K562 (cell line): Measurements from ENCODE around the gene C11orf91. TPM values are rescaled to one million over a fixed set of nuclear protein-coding genes. Genes with fewer than 3 reads are reported as not detected.

Experiments
- ARID1B ChIP-seq: fragments of 450-650 bp; IDR thresholded peaks from 2 replicates; pipeline ENCODE4 v1.6.1; 2016; ENCODE audit warnings: antibody characterized with exemption, mild to moderate bottlenecking, inconsistent platforms
- DACH1 ChIP-seq: fragments of 450-650 bp; IDR thresholded peaks from 2 replicates; pipeline ENCODE4 v1.6.1; 2018; ENCODE audit not compliant: partially characterized antibody
- EWSR1 ChIP-seq: fragments of 450-650 bp; IDR thresholded peaks from 2 replicates; pipeline ENCODE4 v1.6.1; 2018; ENCODE audit warnings: borderline replicate concordance, mild to moderate bottlenecking, low read depth, moderate library complexity; ENCODE audit not compliant: partially characterized antibody
- FOS ChIP-seq: IDR thresholded peaks from 3 replicates; pipeline ENCODE4 v1.6.1; 2011; ENCODE audit not compliant: insufficient read length; ENCODE audit errors: extremely low read depth
- KDM1A ChIP-seq, 2 experiments: fragments of 450-650 bp; IDR thresholded peaks; 2 replicates each; pipeline ENCODE4 v1.6.1; 2016; ENCODE audit warnings: mild to moderate bottlenecking in 2 of 2
- RBM17 ChIP-seq: fragments of 200-400 bp; formaldehyde crosslinking; IDR thresholded peaks from 2 replicates; pipeline ENCODE4 v1.6.1; 2017; ENCODE audit warnings: low read depth, mild to moderate bottlenecking, low read length, borderline replicate concordance
- SREBF1 ChIP-seq: fragments of 150-350 bp; IDR thresholded peaks from 2 replicates; pipeline ENCODE4 v1.6.1; 2014; ENCODE audit warnings: antibody characterized with exemption, low read depth, low read length, borderline replicate concordance
- TARDBP ChIP-seq: fragments of 450-650 bp; IDR thresholded peaks from 2 replicates; pipeline ENCODE4 v1.6.1; 2016
- TBL1XR1 ChIP-seq, 2 experiments: IDR thresholded peaks; 2 replicates each; pipeline ENCODE4 v1.6.1; 2012; ENCODE audit warnings: improper control_type of control experiment in 2 of 2, low read length in 2 of 2, mild to moderate bottlenecking in 1 of 2
- TCF3 ChIP-seq: sonication (generic); formaldehyde crosslinking; IDR thresholded peaks from 2 replicates; pipeline ENCODE4 v1.4.0; 2020; ENCODE audit warnings: mild to moderate bottlenecking, missing genetic modification reagents
- THRA ChIP-seq: fragments of 450-650 bp; IDR thresholded peaks from 2 replicates; pipeline ENCODE4 v1.6.1; 2017; ENCODE audit warnings: mild to moderate bottlenecking, moderate library complexity
- U2AF1 ChIP-seq: fragments of 200-400 bp; formaldehyde crosslinking; optimal IDR thresholded peaks from 2 replicates; pipeline ENCODE3; 2017; ENCODE audit warnings: mild to moderate bottlenecking, low read depth, low read length, moderate library complexity
- U2AF2 ChIP-seq: fragments of 200-400 bp; formaldehyde crosslinking; optimal IDR thresholded peaks from 2 replicates; pipeline ENCODE3; 2017; ENCODE audit warnings: low read depth, mild to moderate bottlenecking, low read length
- ZC3H8 ChIP-seq: fragments of 450-650 bp; IDR thresholded peaks from 2 replicates; pipeline ENCODE4 v1.6.1; 2017
- ZFP36 ChIP-seq: fragments of 150-350 bp; IDR thresholded peaks from 2 replicates; pipeline ENCODE4 v1.6.1; 2018; ENCODE audit warnings: low read length, low read depth; ENCODE audit not compliant: partially characterized antibody
- ZNF212 ChIP-seq: fragments of 450-650 bp; formaldehyde crosslinking; IDR thresholded peaks from 2 replicates; pipeline ENCODE4 v1.4.0; 2020; ENCODE audit warnings: mild to moderate bottlenecking
- ZNF3 ChIP-seq: fragments of 250-450 bp; sonication (Bioruptor Pico); IDR thresholded peaks from 2 replicates; pipeline ENCODE4 v1.5.0; 2021; ENCODE audit warnings: mild to moderate bottlenecking, moderate library complexity
- ZNF644 ChIP-seq: fragments of 200-800 bp; sonication (Bioruptor generic); IDR thresholded peaks from 2 replicates; pipeline ENCODE4 v1.6.1; 2016; ENCODE audit warnings: low read depth, missing genetic modification characterization, missing compliant biosample characterization
- ZNF77 ChIP-seq: fragments of 250-450 bp; sonication (Bioruptor Pico); IDR thresholded peaks from 2 replicates; pipeline ENCODE4 v1.5.0; 2020
- polyA plus RNA-seq, 8 experiments: library from polyadenylated mRNA; depleted of rRNA in 4 of 8; stranded (reverse) in 5 of 8; unstranded in 3 of 8; fragments of >200 nt; fragmentation: Nextera tagmentation in 2 of 8; fragmentation: Illumina TruSeq in 1 of 8; extraction: Ambion mirVana in 2 of 8; extraction: Trizol in 1 of 8; gene quantifications; 2 replicates each; pipeline versions ENCODE4 v1.2.1 to v1.2.3, GENCODE V29; 2011 to 2014; ENCODE audit warnings: inconsistent platforms in 1 of 8, missing spikeins in 1 of 8
- total RNA-seq, 7 experiments: library from RNA; depleted of rRNA in 6 of 7; stranded (reverse); fragments of >200 nt in 6 of 7; fragmentation: Illumina TruSeq in 2 of 7; extraction: Trizol in 2 of 7; gene quantifications; 2 replicates each; pipeline versions ENCODE4 v1.2.1 to v1.2.3, GENCODE V29; 2011 to 2021; ENCODE audit warnings: low replicate concordance in 1 of 7
- TF ChIP-seq, protein P1 (sequence below): fragments of 250-450 bp; sonication (Bioruptor Pico); IDR thresholded peaks from 2 replicates; pipeline ENCODE4 v1.8.0; 2021; ENCODE audit warnings: moderate library complexity, mild to moderate bottlenecking, inconsistent platforms
- TF ChIP-seq, protein P2 (sequence below), 2 experiments: fragments of 450-650 bp in 1 of 2; sonication (generic) in 1 of 2; formaldehyde crosslinking in 1 of 2; IDR thresholded peaks in 1 of 2; conservative IDR thresholded peaks in 1 of 2; 2 replicates each; pipeline versions ENCODE4 v1.6.1 to v1.8.1; 2016 to 2023; ENCODE audit warnings: mild to moderate bottlenecking in 2 of 2, moderate library complexity in 2 of 2, inconsistent platforms in 1 of 2, missing genetic modification reagents in 1 of 2
- TF ChIP-seq, protein P3 (sequence below): sonication (generic); formaldehyde crosslinking; IDR thresholded peaks from 2 replicates; pipeline ENCODE4 v1.8.0; 2022; ENCODE audit warnings: mild to moderate bottlenecking, missing genetic modification reagents

Gene C11orf91
- total and polyA plus RNA-seq, 9 of the 15 experiments (the other 6 are each of a cell fraction or from before 2014, with no cell fraction given) = not detected

DNA sequence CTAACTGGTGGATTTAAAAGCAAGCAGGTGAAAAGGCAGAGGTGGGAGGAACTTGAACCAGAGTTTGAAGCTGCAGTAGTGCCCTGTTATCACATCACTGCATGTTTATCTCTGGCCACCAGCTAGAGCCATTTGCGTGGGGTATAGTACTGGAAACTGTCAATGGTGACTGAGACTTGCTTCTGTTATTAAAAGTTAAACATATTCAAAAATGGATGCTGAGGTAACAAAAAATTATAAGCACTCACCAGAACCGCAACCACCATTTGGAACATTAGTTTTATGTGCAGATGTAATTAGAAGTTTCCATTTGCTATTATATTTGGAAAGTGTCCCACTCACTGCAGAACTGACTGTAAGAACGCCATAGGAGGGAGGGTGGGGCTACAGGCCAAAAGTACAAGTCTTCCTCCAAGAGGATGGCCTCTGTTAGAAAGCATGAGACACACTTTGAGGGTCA is 36.8 kb upstream of the C11orf91 start (continued):
- TF ChIP-seq DACH1 (no peak), TARDBP (no peak), ZNF644 (tag) (no peak), RBM17 (no peak), TBL1XR1 (IDR thresholded peaks at IDR 0.05; ENCODE audit: low read length in 2 of 2) (peak in 1 of 2 experiments; percentile 76; a peak in 2 of 4 replicates), ARID1B (peak; percentile 98), ZC3H8 (no peak), TCF3 (CRISPR knock-in tag) (peak; percentile 96), U2AF2 (no peak), ZFP36 (no peak), SREBF1 (no peak), FOS (no peak), EWSR1 (no peak), THRA (no peak), U2AF1 (no peak), ZNF3 (no peak), KDM1A (IDR thresholded peaks at IDR 0.05) (peak; percentile 94 to 96), ZNF77 (CRISPR knock-in tag) (no peak), ZNF212 (CRISPR knock-in tag) (no peak)
- TF ChIP-seq, protein P1, sequence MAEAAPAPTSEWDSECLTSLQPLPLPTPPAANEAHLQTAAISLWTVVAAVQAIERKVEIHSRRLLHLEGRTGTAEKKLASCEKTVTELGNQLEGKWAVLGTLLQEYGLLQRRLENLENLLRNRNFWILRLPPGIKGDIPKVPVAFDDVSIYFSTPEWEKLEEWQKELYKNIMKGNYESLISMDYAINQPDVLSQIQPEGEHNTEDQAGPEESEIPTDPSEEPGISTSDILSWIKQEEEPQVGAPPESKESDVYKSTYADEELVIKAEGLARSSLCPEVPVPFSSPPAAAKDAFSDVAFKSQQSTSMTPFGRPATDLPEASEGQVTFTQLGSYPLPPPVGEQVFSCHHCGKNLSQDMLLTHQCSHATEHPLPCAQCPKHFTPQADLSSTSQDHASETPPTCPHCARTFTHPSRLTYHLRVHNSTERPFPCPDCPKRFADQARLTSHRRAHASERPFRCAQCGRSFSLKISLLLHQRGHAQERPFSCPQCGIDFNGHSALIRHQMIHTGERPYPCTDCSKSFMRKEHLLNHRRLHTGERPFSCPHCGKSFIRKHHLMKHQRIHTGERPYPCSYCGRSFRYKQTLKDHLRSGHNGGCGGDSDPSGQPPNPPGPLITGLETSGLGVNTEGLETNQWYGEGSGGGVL (CRISPR knock-in tag) = no peak
- TF ChIP-seq, protein P2, sequence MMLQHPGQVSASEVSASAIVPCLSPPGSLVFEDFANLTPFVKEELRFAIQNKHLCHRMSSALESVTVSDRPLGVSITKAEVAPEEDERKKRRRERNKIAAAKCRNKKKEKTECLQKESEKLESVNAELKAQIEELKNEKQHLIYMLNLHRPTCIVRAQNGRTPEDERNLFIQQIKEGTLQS (IDR thresholded peaks at IDR 0.05) = peak; percentile 38; the same call in 1 of the 2 replicates
- TF ChIP-seq, protein P2 (CRISPR knock-in tag; conservative IDR thresholded peaks at IDR 0.05) = no peak
- TF ChIP-seq, protein P3, sequence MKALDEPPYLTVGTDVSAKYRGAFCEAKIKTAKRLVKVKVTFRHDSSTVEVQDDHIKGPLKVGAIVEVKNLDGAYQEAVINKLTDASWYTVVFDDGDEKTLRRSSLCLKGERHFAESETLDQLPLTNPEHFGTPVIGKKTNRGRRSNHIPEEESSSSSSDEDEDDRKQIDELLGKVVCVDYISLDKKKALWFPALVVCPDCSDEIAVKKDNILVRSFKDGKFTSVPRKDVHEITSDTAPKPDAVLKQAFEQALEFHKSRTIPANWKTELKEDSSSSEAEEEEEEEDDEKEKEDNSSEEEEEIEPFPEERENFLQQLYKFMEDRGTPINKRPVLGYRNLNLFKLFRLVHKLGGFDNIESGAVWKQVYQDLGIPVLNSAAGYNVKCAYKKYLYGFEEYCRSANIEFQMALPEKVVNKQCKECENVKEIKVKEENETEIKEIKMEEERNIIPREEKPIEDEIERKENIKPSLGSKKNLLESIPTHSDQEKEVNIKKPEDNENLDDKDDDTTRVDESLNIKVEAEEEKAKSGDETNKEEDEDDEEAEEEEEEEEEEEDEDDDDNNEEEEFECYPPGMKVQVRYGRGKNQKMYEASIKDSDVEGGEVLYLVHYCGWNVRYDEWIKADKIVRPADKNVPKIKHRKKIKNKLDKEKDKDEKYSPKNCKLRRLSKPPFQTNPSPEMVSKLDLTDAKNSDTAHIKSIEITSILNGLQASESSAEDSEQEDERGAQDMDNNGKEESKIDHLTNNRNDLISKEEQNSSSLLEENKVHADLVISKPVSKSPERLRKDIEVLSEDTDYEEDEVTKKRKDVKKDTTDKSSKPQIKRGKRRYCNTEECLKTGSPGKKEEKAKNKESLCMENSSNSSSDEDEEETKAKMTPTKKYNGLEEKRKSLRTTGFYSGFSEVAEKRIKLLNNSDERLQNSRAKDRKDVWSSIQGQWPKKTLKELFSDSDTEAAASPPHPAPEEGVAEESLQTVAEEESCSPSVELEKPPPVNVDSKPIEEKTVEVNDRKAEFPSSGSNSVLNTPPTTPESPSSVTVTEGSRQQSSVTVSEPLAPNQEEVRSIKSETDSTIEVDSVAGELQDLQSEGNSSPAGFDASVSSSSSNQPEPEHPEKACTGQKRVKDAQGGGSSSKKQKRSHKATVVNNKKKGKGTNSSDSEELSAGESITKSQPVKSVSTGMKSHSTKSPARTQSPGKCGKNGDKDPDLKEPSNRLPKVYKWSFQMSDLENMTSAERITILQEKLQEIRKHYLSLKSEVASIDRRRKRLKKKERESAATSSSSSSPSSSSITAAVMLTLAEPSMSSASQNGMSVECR = no peak
